Left forelimb (tissue), 1 donor: ENCODE results near the gene LATS2.

Experiments used
- DNase-seq: peaks from one replicate; pipeline ENCODE4 v3.0.0-alpha.2; 2018; ENCODE audit warnings: low spot score

The LATS2 gene

DNA sequence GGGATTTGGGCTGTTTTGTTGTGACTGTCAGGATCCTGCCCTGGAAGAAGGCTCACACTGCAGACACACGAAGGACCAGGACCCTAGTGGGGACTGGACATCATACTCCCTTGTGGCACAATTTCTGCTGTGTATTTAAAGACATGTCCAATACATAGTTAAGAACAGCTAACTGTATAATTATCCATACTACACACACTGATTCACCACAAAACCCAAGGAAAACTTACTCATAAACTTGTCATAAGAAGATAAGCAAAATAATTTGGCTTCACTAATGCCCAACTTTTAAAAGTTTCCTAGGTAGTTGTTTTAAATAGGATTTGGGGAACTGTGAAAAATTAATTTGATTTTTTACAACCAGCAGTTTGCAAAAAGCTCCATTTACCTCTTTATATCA lies 46.1 kb downstream of the LATS2 start:
- peak; percentile 23 for DNase-seq

DNA sequence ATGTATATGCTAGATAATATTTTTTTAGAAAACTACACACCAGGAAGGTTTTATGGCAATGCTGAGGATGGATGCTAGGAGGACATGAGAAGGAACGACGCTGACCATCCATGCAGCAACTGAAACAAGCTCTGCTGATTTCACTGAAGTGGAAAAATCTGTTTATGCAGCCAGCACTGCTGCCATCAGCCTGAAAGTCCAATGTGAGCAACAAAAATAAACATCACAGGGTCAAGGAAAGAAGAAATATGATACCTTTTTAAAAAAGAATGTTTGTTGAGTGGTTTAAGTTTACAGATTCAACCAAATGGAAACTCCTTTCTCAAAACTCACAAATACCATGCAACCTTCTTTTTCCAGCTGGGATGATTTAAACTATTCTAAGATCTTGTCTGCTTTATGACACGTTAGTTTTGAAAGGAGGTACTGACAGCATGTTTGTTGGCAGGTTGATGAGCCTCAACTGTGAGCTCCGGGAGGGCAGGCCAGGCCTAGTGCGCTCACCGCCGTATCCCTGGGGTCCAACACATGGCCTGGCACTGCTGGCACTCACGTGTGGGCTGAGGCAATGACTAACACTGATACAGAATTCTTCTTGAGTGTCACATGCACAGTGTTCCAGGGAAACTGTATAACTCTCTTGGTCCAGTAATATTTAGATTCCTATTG lies 46.8 kb downstream of the LATS2 start:
- DNase-seq: no peak

DNA sequence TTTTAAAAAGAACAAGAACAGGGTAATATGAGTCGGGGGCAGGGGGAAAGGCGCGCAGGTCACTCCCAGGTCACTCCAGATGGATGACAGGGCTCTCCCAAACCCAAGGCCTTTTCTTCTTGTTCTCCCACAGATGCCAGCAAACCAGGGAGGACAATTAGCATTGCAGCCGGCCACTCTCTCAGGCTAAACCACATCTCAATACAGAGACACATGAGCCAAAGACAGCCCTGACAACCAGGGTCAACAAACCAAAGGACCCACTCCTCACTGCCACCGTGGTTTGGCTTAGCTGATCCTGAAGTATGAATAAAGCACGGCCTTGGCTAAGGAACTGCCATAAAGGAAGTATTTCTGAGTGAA lies 47.3 kb downstream of the LATS2 start:
- no peak for DNase-seq

DNA sequence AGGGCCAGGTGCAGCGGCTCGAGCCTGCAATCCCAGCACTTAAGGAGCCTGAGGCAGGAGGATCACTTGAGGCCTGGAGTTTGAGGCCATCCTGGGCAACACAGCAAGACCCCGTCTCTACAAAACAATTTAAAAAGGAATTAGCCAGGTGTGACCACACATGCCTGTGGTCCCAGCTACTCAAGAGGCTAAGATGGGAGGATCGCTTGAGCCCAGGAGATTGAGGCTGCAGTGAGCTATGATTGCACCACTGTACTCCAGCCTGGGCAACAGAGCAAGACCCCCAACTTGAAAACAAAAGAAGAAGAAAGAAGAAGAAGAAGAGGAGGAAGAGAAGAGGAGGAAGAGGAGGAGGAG lies 47.7 kb downstream of the LATS2 start:
- peak; percentile 11 for DNase-seq

DNA sequence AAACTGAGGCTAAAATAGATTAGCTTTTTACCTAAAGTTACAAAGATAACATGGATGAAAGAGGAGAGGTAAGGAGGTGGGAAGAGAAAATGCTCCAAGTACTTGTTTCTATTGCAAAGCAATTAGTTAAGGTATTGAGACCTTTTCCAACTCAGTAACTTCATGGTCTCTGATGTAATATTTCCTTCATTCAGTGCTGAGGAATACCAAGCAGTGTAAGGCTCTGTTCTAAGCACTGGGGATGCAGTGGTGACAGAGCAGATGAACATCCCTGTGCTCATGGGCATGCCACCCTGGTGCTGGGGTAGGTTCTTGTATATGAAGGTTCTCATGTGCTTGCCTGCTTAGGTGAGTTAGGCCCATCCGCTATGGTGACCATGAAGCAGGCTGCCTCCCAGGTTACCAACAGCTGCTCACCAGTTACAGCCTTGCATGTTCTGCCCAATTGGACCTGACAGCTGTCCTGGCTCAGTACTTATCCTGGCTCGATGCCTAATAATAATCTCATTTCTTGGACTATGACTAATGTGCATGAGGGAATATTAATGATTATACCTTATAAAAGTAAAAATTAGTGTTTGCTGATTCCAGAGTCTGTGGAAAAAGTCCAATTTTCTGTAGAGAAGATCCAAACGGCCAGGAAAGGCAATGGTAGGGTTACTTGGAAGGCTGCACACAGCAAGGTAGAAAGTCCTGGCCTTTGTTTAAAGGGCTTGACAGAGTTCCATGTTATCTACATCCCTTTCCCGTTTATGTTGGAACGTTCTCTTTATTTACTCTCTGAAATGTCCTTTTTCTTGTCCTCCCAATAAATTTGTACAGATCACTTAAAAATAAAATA lies 48.3 kb downstream of the LATS2 start:
- no peak for DNase-seq

DNA sequence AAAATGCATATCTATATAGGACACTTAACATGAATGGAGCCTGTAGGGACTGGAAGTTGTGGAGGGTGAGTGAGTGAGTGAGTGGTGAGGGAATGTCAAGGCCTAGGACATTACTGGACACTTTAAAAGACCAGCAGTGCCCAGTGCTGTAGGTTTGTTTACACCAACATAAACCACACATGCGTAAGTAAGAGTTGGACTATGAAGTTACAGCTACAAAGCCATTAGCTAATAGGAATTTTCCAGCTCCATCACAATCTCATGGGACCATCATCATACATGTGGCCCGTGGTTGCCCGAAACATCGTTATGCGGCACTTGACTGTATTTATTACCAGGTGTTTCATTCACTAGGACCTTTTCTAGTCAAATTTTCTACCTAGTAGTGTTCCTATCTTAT lies 49.2 kb downstream of the LATS2 start:
- no peak for DNase-seq

DNA sequence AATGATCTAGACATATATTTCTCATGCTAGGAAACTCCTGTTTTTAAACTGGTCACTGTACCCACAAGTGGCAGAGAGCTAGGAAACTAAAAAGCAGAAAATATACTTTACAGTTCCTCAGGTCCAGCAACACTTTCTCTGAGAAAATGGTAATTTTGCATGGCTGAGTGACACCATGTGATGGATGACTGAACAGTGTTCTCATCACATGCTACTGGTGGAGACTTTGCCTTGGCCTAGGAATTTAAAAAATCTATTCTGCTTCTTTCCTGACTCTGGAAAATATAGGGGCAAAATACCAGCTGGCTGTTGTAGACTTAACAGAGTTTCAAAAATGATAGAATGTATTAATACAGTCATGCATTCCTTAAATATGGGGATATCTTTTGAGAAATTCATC lies 50.0 kb downstream of the LATS2 start:
- DNase-seq: no peak

DNA sequence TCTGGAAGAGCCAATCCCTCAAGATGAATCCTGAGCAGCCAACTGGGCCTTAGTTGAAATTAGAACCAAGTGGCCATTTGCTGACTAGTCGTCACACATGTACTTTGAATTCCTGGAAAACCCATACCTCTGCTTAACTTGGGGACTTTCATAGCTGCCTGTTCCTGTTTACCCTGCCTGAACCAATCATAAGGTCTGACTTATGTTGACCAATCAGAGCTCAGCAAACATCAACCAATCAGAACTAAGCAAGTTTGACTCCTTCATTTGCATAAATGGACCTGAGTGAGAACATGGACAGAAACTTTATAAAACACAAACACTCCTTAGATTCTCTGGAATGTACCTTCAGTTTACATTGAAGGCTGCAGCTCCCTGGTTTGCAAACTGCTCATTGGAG lies 50.8 kb downstream of the LATS2 start:
- DNase-seq: no peak

DNA sequence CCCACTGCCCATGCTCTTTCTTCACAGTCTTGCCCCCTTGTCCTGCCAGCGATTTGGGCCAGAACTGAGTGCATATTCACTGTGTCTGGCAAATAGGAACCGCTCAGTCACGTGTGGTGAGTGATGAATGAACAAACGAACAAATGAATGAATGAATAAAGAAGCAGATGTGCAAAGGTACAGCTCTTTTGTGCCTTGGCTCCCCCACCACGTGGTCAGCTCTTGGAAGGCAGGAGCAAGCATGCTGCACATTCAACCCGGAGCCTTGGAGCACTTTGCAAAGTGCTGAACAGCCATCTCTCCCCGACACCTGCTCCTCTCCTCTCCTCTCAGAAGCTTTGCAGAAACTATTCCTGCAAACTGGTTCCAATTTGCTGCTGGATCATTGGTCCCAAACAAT lies 52.4 kb downstream of the LATS2 start:
- no peak for DNase-seq

DNA sequence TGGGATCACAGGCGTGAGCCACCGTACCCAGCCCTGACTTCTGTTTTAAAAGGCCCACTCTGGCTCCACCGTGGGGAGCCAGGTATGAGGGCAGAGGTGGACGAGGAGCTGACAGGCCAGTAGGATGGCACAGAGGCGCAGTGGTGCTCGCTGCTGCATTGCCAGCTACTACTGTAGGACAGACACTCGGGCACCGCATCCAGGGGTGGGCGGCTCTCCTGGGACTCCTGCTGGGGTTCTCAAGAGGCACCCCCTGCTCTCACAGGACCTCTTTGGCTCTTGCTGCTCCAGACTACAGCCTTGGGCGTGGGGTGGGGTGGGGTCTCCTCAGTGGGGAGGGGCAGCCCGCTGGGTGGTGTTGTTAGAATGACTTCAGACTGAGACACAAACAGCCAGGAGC lies 53.4 kb downstream of the LATS2 start:
- DNase-seq: no peak

DNA sequence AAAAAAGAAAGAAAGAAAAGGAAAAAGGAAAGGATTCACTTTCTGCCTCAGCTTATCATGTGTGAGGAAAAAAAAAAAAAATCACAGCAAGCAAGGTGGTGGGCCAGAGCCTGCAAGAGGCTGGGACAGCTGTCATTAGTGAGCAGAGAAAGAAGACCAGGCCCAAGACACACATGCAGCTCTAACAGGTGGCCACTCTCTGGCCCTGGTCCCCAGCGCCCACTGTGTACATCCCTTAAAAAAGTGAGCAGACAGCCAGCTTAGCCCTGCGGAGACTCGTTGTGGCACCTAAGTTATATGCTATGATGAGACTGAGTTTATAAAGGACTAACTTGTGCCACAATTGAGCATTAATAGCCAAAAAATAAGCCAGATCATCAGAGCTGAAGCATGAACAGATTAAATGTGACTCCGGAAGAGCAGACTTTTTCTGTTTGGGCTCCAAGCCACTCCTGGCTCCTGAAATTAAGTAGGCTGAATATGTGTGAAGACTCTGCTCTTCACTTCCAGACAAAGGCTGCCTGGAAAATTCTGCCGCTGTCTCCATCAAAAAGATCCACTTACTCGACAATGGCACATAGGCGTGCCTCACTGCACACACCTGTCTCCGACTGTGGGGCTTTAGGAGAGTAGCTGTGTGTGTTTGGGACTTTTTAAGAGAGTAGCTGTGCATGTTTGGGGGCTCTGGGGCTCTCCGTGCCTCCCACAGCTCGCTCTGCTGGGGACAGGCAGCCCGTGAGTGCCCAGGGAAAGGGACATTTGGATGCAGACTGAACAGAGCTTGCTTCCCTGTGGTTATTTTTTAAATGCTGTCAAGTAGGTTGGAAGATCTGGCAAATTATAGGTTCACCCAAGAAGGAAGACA lies 55.0 kb downstream of the LATS2 start:
- DNase-seq: no peak

DNA sequence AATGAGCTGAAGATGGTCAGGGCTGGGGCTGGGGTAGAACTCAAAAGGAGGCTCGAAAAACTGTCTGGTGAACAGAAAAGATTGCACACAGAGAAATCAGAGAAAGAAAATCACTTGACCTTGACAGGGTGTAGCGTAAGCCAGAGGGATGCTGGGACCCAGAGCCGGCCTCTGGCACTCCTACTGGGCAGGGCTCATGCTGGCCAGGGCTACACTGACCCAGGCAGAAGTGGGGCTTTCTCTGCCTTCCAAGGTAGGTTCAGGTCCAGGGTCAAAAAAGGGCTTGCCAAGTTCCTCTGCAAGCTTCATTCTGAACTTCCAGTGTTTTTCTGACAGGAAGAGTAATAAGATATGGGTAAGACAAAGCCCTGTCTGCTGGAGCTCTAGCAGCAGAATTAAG lies 56.2 kb downstream of the LATS2 start:
- DNase-seq: no peak

DNA sequence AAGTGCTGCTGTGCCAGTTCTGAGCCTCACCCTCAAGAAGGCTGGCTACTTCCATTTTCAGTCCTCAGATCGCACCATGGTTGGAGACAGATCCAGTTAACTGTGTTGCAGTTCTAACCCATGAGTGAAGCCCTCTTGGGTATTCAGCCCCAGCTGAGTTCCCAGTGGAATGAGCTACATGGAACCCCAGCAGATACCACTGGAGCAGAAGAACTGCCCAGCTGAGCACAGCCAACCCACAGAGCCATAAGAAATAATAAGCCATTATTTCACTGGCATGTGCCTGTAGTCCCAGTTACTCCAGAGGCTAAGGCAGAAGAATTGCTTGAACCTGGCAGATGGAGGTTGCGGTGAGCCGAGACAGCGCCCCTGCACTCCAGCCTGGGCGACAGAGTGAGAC lies 59.9 kb downstream of the LATS2 start:
- DNase-seq: no peak

DNA sequence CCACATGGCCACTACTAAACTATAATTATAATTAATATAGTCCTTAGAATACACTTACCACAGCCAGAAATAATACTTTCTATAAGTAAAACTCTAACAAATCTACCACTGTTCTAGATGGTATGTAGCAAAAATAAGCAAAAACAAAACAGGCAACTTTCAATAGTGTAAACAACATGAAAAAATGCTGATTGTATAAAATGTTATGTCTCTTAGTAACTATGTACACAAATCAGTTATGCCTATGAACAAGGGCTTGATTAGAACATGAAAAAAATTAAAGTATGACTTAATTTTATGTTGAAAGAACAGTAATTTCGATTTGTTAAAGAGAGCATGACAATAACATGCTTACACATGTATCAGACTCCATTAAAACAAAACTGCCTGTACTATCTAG lies 60.7 kb downstream of the LATS2 start:
- DNase-seq: no peak

DNA sequence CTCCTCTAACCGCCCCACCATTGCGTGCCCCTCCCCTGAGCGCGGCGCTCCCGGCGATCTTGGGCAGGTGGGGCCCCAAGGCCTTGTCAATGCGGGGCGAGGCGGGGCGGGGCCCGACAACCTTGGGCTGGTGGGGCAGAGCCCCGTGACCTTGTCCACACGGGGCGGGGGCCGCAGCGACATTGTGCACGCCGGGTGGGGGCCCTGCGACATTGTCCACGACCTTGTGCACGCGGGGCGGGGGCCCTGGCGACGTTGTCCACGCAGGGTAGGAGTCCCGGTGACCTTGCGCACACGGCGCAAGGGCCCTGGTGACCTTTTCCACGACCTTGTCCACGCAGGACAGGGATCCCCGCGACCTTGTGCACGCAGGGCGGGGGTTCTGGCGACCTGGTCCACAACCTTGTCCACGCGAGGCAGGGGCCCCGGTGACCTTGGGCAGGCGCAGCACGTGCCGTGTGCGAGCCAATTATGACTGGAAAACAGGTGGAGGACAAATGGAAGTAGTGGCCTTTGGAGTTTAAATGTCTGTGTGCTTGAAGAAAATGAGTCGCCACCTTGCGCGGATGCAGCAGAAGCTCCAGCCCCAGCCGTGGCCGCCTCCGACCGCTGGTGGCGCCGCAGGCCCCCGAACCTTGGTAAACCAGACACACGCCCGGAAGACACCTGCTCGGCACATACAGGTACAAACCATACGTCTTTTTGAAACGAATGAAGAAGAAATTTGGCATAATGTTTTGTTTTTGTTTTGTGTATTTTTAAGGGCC lies 62.6 kb downstream of the LATS2 start:
- DNase-seq: no peak

DNA sequence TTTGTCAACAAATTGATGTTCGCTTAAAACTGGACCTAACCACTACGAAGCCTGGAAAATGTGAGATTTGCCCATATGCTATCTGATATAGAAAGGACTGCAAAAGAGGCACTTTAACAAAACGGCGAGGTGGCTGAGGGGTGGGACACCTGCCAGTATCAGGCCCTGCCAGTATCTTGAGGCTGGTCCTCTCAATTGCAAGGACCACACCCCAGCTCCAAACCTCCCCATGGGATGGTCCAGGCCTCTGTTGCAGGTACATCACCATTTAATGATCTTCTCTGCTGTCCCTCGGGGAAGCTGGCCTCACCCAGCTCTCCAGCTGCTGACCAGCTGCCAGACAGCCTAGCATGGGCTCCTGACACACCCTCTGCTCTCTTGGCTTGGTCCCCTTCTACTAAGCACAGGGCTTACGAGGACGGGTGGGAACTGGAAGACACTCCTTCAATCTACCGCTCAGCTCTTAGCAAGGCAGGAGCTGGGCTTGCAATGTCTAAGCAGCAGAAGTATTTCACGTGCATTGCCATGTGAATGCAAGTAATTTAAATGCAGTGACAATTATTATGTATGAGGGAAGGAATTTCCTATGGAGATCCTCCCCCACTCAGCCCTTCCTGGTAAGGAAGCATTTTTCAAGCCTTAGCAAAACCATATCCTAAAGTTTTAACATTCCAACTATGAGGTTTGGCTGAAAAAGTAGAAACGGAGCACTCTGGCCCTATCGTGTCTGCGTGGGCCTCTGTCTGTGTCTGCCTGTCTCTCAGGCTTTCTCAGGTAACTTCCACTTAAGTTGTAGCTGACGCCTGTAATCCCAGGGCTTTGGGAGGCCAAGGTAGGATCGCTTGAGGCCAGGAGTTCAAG lies 63.9 kb downstream of the LATS2 start:
- no peak for DNase-seq

DNA sequence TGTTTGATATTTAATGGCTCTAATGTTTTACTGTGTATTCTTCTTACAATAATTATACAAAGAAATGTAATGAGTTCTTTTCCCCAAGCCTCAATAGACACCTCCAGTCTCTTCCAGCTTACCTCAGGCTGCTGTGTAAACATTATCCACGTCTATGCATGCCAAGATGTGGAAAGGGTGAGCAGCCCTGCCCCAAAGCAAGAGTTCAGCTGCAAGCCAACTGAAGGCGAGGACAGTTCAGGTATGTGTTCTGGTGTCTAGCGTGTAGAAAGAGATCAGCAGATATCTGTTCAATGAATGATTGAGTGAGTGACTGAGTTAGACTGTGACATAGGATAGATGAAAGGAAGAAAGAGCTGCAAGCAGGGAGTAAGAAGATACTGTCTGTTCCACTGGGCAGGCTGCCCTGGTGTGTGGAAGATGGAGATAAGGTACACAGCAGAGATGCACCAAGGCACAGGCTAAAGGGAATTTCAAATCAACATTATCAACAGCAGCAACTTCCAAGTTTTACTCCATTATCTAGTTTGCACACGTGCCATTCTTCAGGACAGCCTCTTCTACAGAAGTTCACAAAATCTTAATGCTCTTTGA lies 66.0 kb downstream of the LATS2 start:
- DNase-seq: no peak

DNA sequence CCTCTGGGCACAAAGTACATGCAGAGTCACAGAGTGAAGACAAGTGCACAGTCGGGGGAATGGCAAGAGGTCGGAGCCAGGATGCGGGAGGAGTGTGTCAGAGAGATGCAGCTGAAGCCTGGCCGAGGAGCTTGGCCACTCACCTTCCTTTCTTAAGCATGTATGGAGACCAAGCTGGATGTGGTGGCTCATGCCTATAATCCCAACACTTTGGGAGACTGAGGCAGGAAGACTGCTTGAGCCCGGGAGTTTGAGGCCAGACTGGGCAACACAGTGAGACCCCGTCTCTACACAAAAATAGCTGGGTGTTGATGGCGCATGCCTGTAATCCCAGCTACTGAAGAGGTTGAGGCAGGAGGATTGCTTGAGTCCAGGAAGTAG lies 67.0 kb downstream of the LATS2 start:
- no peak for DNase-seq

DNA sequence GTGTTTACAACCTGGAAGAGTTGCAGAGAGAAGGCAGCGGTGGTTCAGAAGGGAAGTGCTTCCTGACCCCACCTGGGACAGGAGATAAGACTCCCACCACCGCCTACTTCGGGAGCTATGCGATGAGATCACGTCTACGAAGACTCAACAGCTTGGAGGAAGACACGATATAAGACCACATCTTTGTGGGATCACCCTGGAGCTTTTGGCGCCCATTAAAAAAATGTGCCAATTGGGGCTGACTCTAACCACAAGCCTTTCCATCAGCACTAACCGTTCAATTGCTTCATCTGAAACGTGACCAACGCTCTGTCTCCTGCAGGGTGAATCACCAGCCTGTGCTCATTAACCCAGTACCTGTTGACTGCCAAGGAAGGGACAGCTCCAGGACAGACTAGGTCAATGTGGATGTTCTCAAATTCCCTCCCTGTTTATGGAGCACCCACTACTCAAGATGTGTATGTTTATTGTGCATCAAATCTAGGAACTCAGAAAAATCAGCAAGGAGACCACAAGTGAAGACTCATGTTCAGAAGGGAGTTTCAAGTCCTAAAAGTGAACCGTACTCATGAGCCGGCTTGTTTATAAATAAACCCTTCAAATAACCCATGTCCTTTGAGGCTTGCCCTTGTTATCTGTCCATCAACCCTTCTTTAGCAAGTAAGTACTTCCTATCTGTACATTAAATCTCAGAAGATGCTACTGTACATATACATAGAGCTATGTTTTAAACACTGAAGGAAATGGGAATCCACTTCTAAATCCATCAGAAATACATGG lies 67.5 kb downstream of the LATS2 start:
- no peak for DNase-seq

DNA sequence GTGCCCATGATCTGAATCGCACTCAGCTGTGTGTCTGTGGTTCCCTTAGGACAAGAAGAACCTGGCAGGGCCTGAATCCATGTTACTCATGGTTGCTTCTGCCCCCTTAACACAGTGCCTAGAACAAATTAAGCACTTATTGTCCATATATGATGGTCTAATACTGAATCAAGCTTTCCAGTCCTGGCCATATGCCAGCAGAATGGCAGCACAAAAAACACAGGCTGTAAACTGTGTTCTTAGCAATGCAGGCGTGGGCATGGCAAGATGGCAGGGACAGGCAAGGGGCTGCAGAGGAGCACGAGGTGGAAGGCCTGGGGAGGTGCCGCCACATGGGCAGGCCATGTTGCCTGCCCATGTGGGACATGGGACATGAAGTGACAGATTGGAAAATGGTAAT lies 68.2 kb downstream of the LATS2 start:
- no peak for DNase-seq
